ENCODE data around the gene DCC. TPM values are rescaled to one million over a fixed set of nuclear protein-coding genes. Genes with fewer than 3 reads are reported as not detected.

Gene DCC
- total RNA-seq, 1 donor from 2014 or later = 1.0 TPM

- Mint-ChIP-seq H3K27me3 (ENCODE audit: low read depth) (peaks cover 17% of the 10 kb centered on the region), H3K27ac (no peak overlapping the region), H3K4me1 (no peaks in the 10 kb centered on the region), H3K4me3 (no peak overlapping the region), H3K9me3 (no peaks in the 10 kb centered on the region), H3K36me3 (no peaks in the 10 kb centered on the region)
- no peak for TF ChIP-seq CTCF (IDR thresholded peaks at IDR 0.05; ENCODE audit: unreplicated experiment)
- DNase-seq (ENCODE audit: low spot score in 2 of 2, unreplicated experiment in 2 of 2) = no peak
Observed at GRCh38 chr18:52544086-52544485, 204.1 kb downstream of the DCC start.

GRCh38 chr18:52546686-52547346 is 206.8 kb downstream of the DCC start:
- H3K4me3 Mint-ChIP-seq = no peak overlapping the region
- peaks cover 28% of the 10 kb centered on the region for H3K27me3 Mint-ChIP-seq (ENCODE audit: low read depth)
- H3K27ac Mint-ChIP-seq = no peak overlapping the region
- H3K36me3 Mint-ChIP-seq = no peaks in the 10 kb centered on the region
- no peaks in the 10 kb centered on the region for H3K4me1 Mint-ChIP-seq
- no peak for TF ChIP-seq CTCF (IDR thresholded peaks at IDR 0.05; ENCODE audit: unreplicated experiment)
- H3K9me3 Mint-ChIP-seq = no peaks in the 10 kb centered on the region
- no peak for DNase-seq (ENCODE audit: low spot score in 2 of 2, unreplicated experiment in 2 of 2)

GRCh38 chr18:52553441-52553840 is 213.4 kb downstream of the DCC start:
- Mint-ChIP-seq H3K27ac (no peak overlapping the region), H3K36me3 (no peaks in the 10 kb centered on the region)

GRCh38 chr18:52554180-52554579 is 214.2 kb downstream of the DCC start:
- Mint-ChIP-seq H3K4me3 (no peak overlapping the region), H3K27ac (no peak overlapping the region), H3K36me3 (no peaks in the 10 kb centered on the region), H3K9me3 (no peaks in the 10 kb centered on the region), H3K4me1 (no peaks in the 10 kb centered on the region), H3K27me3 (ENCODE audit: low read depth) (peaks cover 26% of the 10 kb centered on the region)
- TF ChIP-seq CTCF (IDR thresholded peaks at IDR 0.05; ENCODE audit: unreplicated experiment) = no peak
- no peak for DNase-seq (ENCODE audit: low spot score in 2 of 2, unreplicated experiment in 2 of 2)

More at GRCh38 chr18:52553441-52553840, 213.4 kb downstream of the DCC start:
- peaks cover 28% of the 10 kb centered on the region for H3K27me3 Mint-ChIP-seq (ENCODE audit: low read depth)
- no peak for DNase-seq (ENCODE audit: low spot score in 2 of 2, unreplicated experiment in 2 of 2)
- H3K4me1 Mint-ChIP-seq = no peaks in the 10 kb centered on the region
- no peak overlapping the region for H3K4me3 Mint-ChIP-seq
- no peaks in the 10 kb centered on the region for H3K9me3 Mint-ChIP-seq
- TF ChIP-seq CTCF (IDR thresholded peaks at IDR 0.05; ENCODE audit: unreplicated experiment) = no peak

- Mint-ChIP-seq H3K9me3 (no peaks in the 10 kb centered on the region), H3K27ac (no peak overlapping the region), H3K4me3 (no peak overlapping the region), H3K27me3 (ENCODE audit: low read depth) (peaks cover 6% of the 10 kb centered on the region), H3K36me3 (no peaks in the 10 kb centered on the region), H3K4me1 (peaks cover 11% of the 10 kb centered on the region)
- no peak for DNase-seq (ENCODE audit: low spot score in 2 of 2, unreplicated experiment in 2 of 2)
- TF ChIP-seq CTCF (IDR thresholded peaks at IDR 0.05; ENCODE audit: unreplicated experiment) = no peak
Observed at GRCh38 chr18:52567360-52567759, 227.4 kb downstream of the DCC start.
